H9 (cell line): Measurements from ENCODE around the gene PRPF38B. TPM values are rescaled to one million over a fixed set of nuclear protein-coding genes. Genes with fewer than 3 reads are reported as not detected.

Source experiments
- DNase-seq: peaks from one replicate; pipeline ENCODE4 v3.0.0-alpha.2; 2017
- H2AFZ ChIP-seq: one replicate; pipeline ENCODE4 v1.6.1; 2013; ENCODE audit warnings: mild to moderate bottlenecking, low read length, control low read depth, moderate library complexity
- H2AK5ac ChIP-seq: 2 replicates; pipeline ENCODE4 v1.6.1; 2013; ENCODE audit warnings: low read length, control low read depth, mixed read lengths; ENCODE audit not compliant: insufficient read length
- H2BK120ac ChIP-seq: one replicate; pipeline ENCODE4 v1.6.1; 2013; ENCODE audit warnings: low read depth, mild to moderate bottlenecking, low read length, control low read depth, inconsistent platforms; ENCODE audit not compliant: poor library complexity, severe bottlenecking
- H2BK12ac ChIP-seq: 2 replicates; pipeline ENCODE4 v1.6.1; 2013; ENCODE audit warnings: low read length, control low read depth, mixed read lengths, low read depth; ENCODE audit not compliant: insufficient read length
- H2BK15ac ChIP-seq: 2 replicates; pipeline ENCODE4 v1.6.1; 2013; ENCODE audit warnings: low read depth, low read length, control low read depth
- H2BK20ac ChIP-seq: one replicate; pipeline ENCODE4 v1.6.1; 2013; ENCODE audit warnings: low read depth, mild to moderate bottlenecking, low read length, control low read depth, inconsistent platforms; ENCODE audit not compliant: poor library complexity, severe bottlenecking
- H2BK5ac ChIP-seq: 2 replicates; pipeline ENCODE4 v1.6.1; 2013; ENCODE audit warnings: low read length, control low read depth, mixed read lengths; ENCODE audit not compliant: insufficient read length
- H3K14ac ChIP-seq: 2 replicates; pipeline ENCODE4 v1.6.1; 2013; ENCODE audit warnings: low read length, control low read depth; ENCODE audit not compliant: insufficient read depth
- H3K18ac ChIP-seq: 2 replicates; pipeline ENCODE4 v1.6.1; 2013; ENCODE audit warnings: low read depth, mild to moderate bottlenecking, mixed read lengths, low read length, control low read depth; ENCODE audit not compliant: insufficient read length
- H3K23ac ChIP-seq: 2 replicates; pipeline ENCODE4 v1.6.1; 2013; ENCODE audit warnings: low read length, control low read depth, mixed read lengths, low read depth; ENCODE audit not compliant: insufficient read length
- H3K23me2 ChIP-seq: 2 replicates; pipeline ENCODE4 v1.6.1; 2013; ENCODE audit warnings: low read depth, mild to moderate bottlenecking, mixed read lengths, low read length, control low read depth; ENCODE audit not compliant: insufficient read length, poor library complexity, severe bottlenecking
- H3K27ac ChIP-seq: 2 replicates; pipeline ENCODE4 v1.5.1; 2013; ENCODE audit warnings: low read length, control low read depth, mixed read lengths, low read depth; ENCODE audit not compliant: insufficient read length
- H3K27me3 ChIP-seq: 2 replicates; pipeline ENCODE4 v1.6.1; 2013; ENCODE audit warnings: low read length, control low read depth, inconsistent platforms; ENCODE audit not compliant: insufficient read depth
- H3K4ac ChIP-seq: 2 replicates; pipeline ENCODE4 v1.6.1; 2013; ENCODE audit warnings: low read depth, mild to moderate bottlenecking, control low read depth, inconsistent platforms, low read length, moderate library complexity
- H3K4me1 ChIP-seq: 2 replicates; pipeline ENCODE4 v1.6.1; 2013; ENCODE audit warnings: low read length, control low read depth, inconsistent platforms; ENCODE audit not compliant: insufficient read depth
- H3K4me2 ChIP-seq: 2 replicates; pipeline ENCODE4 v1.6.1; 2013; ENCODE audit warnings: low read length, control low read depth, mixed read lengths; ENCODE audit not compliant: insufficient read length, insufficient read depth
- H3K56ac ChIP-seq: 2 replicates; pipeline ENCODE4 v1.6.1; 2013; ENCODE audit warnings: low read depth, mild to moderate bottlenecking, mixed read lengths, low read length, control low read depth; ENCODE audit not compliant: insufficient read length
- H3K79me1 ChIP-seq: 2 replicates; pipeline ENCODE4 v1.6.1; 2013; ENCODE audit warnings: low read depth, mild to moderate bottlenecking, moderate library complexity, low read length, control low read depth, inconsistent platforms; ENCODE audit not compliant: insufficient read depth, poor library complexity, severe bottlenecking
- H3K79me2 ChIP-seq: 2 replicates; pipeline ENCODE4 v1.6.1; 2013; ENCODE audit warnings: low read length, control low read depth, inconsistent platforms; ENCODE audit not compliant: insufficient read depth
- H3K9ac ChIP-seq: 2 replicates; pipeline ENCODE4 v1.6.1; 2013; ENCODE audit warnings: low read length, control low read depth, mixed read lengths; ENCODE audit not compliant: insufficient read length; ENCODE audit errors: extremely low read depth
- H3K9me3 ChIP-seq: one replicate; pipeline ENCODE4 v1.6.1; 2013; ENCODE audit warnings: low read depth, low read length, inconsistent platforms; ENCODE audit not compliant: control insufficient read depth
- H3T11ph ChIP-seq: one replicate; pipeline ENCODE4 v1.6.1; 2013; ENCODE audit warnings: mild to moderate bottlenecking, low read length, control low read depth, inconsistent platforms
- H4K20me1 ChIP-seq: one replicate; pipeline ENCODE4 v1.6.1; 2013; ENCODE audit not compliant: control insufficient read depth, insufficient read length, insufficient read depth
- H4K5ac ChIP-seq: 2 replicates; pipeline ENCODE4 v1.6.1; 2013; ENCODE audit warnings: low read depth, mild to moderate bottlenecking, mixed read lengths, low read length, control low read depth; ENCODE audit not compliant: insufficient read length
- H4K8ac ChIP-seq: replicated peaks from 2 replicates; pipeline ENCODE4 v1.6.1; 2013; ENCODE audit warnings: low read length, control low read depth, mixed read lengths, low read depth; ENCODE audit not compliant: insufficient read length
- H4K91ac ChIP-seq: 2 replicates; pipeline ENCODE4 v1.6.1; 2013; ENCODE audit warnings: low read depth, mild to moderate bottlenecking, moderate library complexity, mixed read lengths, low read length, control low read depth; ENCODE audit not compliant: insufficient read length
- H3K27ac Mint-ChIP-seq, 3 experiments: 2 replicates in 2 of 3; 3 replicates in 1 of 3; pipeline ENCODE4 v1.8.0; 2020 to 2021; ENCODE audit warnings: mixed read lengths in 3 of 3, mild to moderate bottlenecking in 1 of 3, moderate library complexity in 1 of 3
- H3K27me3 Mint-ChIP-seq: 2 replicates; pipeline ENCODE4 v1.8.0; 2021; ENCODE audit warnings: low read depth, mild to moderate bottlenecking, moderate library complexity, mixed read lengths
- H3K36me3 Mint-ChIP-seq, 3 experiments: 2 replicates in 2 of 3; 3 replicates in 1 of 3; pipeline ENCODE4 v1.8.0; 2020 to 2021; ENCODE audit warnings: low read depth in 3 of 3, mixed read lengths in 3 of 3; ENCODE audit not compliant: insufficient read depth in 1 of 3
- H3K4me1 Mint-ChIP-seq, 2 experiments: 2 replicates each; pipeline ENCODE4 v1.8.0; 2020; ENCODE audit warnings: mixed read lengths in 2 of 2
- H3K4me3 Mint-ChIP-seq, 2 experiments: 2 replicates in 1 of 2; 3 replicates in 1 of 2; pipeline ENCODE4 v1.8.0; 2020 to 2021; ENCODE audit warnings: mild to moderate bottlenecking in 2 of 2, mixed read lengths in 2 of 2, moderate library complexity in 1 of 2
- H3K9me3 Mint-ChIP-seq, 2 experiments: 2 replicates in 1 of 2; 3 replicates in 1 of 2; pipeline ENCODE4 v1.8.0; 2020; ENCODE audit warnings: mild to moderate bottlenecking in 2 of 2, mixed read lengths in 2 of 2, moderate library complexity in 1 of 2
- WGBS: extraction: QIAGEN DNeasy Blood & Tissue Kit; methylation state at CpG from one replicate; pipeline ENCODE4 v1.1.7; 2013; ENCODE audit warnings: missing lambda C conversion rate, low lambda C conversion rate, mixed read lengths; ENCODE audit not compliant: insufficient read length; ENCODE audit errors: extremely low coverage; 5-methylcytosine and 5-hydroxymethylcytosine counted together
- total RNA-seq: library from RNA; stranded (reverse); gene quantifications from 2 replicates; pipeline ENCODE4 v1.2.1, GENCODE V29; 2021
- TF ChIP-seq, protein P1 (sequence below): fragments of 200-600 bp; sonication (generic); conservative IDR thresholded peaks from 3 replicates; pipeline ENCODE4 v1.8.0; 2021; ENCODE audit warnings: antibody characterized with exemption, mild to moderate bottlenecking

PRPF38B gene
- total RNA-seq, 1 experiment from 2014 or later: 60.0 TPM

- Histone ChIP-seq H3K18ac (no peak overlapping the region), H3K4ac (no peak overlapping the region), H3K56ac (no peak overlapping the region), H2BK12ac (no peak overlapping the region), H2BK5ac (no peak overlapping the region), H4K5ac (no peak overlapping the region), H3K9ac (no peak overlapping the region), H2BK20ac (no peak overlapping the region), H2AK5ac (no peak overlapping the region), H3K23me2 (peaks cover 6% of the 10 kb centered on the region), H3K23ac (no peak overlapping the region), H3T11ph (no peak overlapping the region), H2BK15ac (no peak overlapping the region), H3K4me1 (no peaks in the 10 kb centered on the region), H3K4me2 (no peak overlapping the region), H4K8ac (no peak overlapping the region), H3K79me2 (no peaks in the 10 kb centered on the region), H3K27me3 (no peaks in the 10 kb centered on the region; the same call in 1 of the 2 replicates), H3K9me3 (no peaks in the 10 kb centered on the region), H2AFZ (no peak overlapping the region), H3K27ac (no peak overlapping the region), H2BK120ac (no peak overlapping the region), H3K14ac (no peak overlapping the region), H3K79me1 (no peaks in the 10 kb centered on the region), H4K91ac (no peak overlapping the region), H4K20me1 (no peaks in the 10 kb centered on the region)
- Mint-ChIP-seq H3K36me3 (peaks cover 0 to 4% (median 0%) of the 10 kb centered on the region in 3 experiments; a peak in 1 of 7 replicates), H3K27me3 (peaks cover 28% of the 10 kb centered on the region), H3K4me1 (peaks cover 0 to 3% of the 10 kb centered on the region in 2 experiments; a peak in 1 of 4 replicates), H3K27ac (no peak overlapping the region), H3K9me3 (peaks cover 0 to 10% of the 10 kb centered on the region in 2 experiments; a peak in 2 of 5 replicates), H3K4me3 (no peak overlapping the region)
- TF ChIP-seq, protein P1, sequence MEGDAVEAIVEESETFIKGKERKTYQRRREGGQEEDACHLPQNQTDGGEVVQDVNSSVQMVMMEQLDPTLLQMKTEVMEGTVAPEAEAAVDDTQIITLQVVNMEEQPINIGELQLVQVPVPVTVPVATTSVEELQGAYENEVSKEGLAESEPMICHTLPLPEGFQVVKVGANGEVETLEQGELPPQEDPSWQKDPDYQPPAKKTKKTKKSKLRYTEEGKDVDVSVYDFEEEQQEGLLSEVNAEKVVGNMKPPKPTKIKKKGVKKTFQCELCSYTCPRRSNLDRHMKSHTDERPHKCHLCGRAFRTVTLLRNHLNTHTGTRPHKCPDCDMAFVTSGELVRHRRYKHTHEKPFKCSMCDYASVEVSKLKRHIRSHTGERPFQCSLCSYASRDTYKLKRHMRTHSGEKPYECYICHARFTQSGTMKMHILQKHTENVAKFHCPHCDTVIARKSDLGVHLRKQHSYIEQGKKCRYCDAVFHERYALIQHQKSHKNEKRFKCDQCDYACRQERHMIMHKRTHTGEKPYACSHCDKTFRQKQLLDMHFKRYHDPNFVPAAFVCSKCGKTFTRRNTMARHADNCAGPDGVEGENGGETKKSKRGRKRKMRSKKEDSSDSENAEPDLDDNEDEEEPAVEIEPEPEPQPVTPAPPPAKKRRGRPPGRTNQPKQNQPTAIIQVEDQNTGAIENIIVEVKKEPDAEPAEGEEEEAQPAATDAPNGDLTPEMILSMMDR: no peak
- WGBS: no CpG with 5 or more reads among the region's 5 CpGs
- DNase-seq: no peak
Measured at GRCh38 chr1:108657356-108658080, 34.6 kb upstream of the PRPF38B start.
